GDM1 (cell line): ENCODE measurements around the gene UQCC2.

ENCODE experiments used
- DNase-seq: peaks from one replicate; lab custom pipeline; 2025; lab: John Stamatoyannopoulos, UW

UQCC2 gene

DNA sequence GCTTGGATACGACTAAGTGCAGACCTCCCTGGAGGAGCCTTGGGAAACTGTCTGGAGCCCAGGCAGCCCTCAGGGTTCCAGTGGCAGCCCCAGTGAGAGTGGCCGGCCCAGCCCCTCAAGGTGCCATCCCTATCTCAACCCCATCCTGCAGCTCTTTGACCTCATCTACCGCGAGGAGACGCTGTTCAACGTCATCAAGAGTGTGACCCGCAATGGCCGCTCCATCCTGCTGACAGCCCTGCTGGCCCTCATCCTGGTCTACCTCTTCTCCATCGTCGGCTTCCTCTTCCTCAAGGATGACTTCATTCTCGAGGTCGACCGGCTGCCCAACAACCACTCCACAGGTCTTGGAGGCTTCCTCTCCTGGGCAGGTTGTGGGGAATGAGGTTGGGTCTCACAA is 20.7 kb downstream of the UQCC2 start:
- DNase-seq, result no peak

DNA sequence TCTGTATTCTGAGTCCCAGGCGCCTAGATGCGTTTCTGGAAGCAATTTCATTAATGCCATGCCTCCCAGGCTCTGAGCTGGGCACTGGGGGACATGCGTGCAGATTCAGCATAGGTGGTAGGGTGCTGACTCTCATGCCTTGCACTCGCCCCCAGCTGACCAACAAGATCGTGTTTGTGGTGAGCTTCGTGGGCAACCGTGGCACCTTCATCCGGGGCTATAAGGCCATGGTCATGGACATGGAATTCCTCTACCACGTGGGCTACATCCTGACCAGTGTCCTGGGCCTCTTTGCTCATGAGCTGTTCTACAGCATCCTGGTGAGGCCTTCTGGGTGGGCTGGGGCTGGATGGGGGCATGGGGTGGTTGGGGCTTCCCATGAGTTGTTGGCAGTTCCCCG is 21.6 kb downstream of the UQCC2 start:
- no peak for DNase-seq

DNA sequence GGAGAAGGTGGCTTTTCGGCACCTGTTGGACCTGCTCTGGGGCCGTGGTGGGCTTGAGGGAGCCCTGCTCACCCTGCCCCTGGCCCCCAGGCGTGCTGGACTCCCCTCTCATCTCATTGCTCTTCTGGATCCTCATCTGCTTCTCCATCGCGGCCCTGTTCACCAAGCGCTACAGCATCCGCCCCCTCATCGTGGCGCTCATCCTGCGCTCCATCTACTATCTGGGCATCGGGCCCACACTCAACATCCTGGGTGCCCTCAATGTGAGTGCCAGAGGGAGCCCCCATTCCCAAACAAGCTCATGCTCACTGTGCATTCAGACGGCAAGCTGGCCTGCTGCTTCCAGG is 22.4 kb downstream of the UQCC2 start:
- no peak for DNase-seq

DNA sequence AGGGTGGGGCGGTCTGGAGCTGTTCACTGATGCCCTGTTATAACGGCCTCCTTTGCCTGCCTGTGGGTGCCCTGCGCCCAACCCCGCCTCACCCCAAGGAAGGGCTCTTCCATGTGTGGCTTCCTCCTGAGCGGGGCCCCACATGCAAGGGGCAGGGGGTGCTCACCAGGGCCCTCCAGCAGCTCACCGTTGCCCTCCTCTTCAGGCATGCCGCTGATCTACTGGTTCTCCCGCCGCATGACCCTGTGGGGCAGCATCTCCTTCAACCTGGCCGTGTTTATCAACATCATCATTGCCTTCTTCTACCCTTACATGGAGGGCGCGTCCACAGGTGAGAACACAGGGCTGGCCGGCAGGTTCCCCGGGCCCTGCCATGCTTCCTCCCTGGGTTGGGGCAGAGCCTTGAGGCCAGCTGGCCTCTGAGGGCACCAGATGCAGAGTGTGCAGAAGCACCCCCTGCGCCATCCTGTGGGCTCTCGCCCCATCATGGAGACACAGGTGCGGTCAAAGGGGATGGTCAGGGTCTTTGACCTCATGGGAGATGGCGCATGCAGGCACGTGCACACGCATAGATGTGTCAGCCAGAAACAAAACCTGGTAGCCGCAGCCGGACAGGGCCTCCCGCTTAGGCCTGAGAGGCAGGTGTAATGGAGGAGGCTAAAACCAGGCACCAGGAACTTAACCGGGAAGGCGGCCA is 22.9 kb downstream of the UQCC2 start:
- DNase-seq, result no peak

DNA sequence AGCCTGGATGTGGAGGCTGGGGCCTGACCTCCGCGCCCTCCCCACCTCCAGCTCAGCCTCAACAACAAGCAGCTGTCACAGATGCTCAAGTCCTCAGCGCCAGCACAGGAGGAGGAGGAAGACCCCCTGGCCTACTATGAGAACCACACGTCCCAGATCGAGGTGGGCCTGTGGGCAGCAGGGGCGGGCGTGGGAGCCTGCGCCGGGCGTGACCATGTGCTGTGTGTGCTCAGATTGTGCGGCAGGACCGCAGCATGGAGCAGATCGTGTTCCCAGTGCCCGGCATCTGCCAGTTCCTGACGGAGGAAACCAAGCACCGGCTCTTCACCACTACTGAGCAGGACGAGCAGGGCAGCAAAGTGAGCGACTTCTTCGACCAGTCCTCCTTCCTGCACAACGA is 23.5 kb downstream of the UQCC2 start:
- no peak for DNase-seq

DNA sequence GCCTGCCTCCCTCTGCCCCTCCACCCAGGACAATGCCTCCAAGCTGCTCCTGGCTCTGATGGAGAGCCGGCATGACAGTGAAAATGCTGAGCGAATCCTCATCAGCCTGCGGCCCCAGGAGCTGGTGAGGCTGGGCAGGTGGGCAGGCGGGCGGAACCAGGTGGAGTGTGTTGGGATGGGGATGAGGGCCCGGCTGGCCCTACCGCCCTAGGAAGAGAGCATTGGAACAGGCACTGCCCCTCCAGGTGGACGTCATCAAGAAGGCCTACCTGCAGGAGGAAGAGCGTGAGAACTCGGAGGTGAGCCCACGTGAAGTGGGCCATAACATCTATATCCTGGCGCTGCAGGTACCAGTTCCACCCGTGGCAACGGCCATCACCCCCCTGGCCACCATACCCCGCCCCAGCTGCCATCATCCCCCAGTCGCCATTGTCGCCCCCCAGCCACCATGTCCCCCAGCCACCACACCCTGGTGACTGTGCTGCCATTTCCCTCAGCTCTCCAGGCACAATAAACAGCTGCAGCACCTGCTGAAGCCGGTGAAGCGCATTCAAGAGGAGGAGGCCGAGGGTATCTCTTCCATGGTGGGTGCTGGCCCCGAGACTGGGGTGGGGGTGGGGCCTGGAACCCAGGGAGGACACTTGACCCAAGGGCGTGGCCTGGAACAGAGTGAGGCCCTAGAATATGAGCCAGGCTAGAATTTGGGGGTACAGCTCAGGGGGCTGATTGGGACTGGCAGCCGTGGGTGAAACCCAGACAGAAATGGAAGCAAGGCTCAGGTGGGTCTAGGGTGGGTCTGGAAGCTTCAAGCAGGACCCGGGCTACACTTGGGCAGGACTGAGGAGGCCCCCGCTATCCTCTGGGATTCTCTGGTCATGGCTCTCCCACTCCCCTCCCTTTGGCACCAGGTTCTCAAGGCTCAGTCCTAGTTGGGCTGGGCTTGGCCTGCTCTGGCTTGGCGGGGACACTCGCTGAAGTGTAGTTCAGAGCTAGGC is 24.2 kb downstream of the UQCC2 start:
- DNase-seq, result no peak

DNA sequence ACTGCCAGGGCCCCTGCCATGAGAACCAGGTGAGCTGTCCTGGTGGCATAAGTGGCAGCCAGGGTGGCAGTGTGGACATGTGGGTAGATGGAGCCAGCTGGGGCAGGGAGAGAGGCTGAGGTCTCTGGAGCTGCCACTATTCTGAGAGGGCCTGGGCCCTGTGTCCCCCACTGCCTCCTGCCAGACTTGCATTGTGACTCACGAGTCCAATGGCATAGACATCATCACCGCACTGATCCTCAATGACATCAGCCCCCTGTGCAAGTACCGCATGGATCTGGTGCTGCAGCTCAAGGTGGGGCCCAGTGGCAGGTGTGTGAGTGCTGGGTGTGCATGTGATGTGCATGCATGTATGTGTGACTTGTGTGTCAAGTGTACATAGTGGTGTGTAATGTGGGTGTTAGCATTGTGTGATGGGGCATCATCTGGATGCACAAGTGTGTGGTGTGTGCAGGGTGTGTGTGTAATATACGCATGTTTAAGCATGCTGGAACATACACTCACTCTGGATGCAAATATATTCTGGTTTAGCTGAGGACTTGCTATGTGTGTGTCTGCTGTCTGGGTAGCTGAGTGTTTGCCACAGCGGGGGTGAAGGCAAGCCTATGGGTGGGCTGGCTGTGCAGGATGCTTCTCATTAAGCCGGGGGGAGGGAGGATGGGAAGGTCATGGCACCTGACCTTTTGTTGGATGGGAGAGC is 25.1 kb downstream of the UQCC2 start:
- no peak for DNase-seq

DNA sequence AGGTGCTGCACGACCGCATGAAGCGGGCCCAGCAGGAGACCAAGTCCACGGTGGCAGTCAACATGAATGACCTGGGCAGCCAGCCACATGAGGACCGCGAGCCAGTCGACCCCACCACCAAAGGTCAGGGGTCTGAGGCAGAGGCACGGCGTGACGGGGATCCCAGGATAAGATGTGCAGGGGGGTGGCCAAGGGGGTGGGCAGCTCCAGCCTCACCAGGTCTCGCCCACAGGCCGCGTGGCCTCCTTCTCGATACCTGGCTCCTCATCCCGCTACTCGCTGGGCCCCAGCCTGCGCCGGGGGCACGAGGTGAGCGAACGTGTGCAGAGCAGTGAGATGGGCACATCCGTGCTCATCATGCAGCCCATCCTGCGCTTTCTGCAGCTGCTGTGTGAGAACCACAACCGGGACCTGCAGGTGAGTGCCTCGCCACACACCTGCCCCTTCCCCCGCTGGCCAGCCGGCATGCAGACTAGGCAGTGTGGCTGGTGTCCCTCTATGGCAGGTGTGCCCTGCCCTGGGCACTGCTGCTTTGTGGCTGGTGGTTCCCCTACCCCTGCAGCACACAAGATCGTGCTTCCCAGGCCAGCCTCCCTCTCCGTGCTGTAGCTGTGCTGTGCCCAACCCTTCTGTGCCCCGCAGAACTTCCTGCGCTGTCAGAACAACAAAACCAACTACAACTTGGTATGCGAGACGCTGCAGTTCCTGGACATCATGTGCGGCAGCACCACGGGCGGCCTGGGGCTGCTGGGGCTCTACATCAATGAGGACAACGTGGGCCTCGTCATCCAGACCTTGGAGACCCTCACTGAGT is 25.9 kb downstream of the UQCC2 start:
- DNase-seq, result no peak

DNA sequence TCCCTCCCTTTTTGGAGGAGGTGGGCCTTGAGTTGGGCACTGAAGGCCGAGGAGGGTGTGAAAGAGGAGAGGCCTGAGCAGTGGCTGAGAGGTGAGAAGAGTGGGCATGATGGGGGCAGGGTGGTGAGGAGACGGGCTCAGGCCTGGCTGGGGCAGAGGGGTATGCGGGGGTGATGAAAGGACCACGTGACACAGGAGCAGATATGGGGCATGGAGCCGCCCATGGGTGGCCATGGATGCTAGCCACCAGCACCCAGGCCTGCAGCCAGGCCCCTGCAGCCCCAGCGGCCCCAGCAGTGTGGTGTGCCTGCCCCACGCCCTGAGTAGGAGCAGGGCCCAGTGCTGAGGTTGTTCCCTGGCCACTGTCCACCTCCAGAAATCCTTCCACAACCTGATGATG is 26.5 kb downstream of the UQCC2 start:
- no peak for DNase-seq

DNA sequence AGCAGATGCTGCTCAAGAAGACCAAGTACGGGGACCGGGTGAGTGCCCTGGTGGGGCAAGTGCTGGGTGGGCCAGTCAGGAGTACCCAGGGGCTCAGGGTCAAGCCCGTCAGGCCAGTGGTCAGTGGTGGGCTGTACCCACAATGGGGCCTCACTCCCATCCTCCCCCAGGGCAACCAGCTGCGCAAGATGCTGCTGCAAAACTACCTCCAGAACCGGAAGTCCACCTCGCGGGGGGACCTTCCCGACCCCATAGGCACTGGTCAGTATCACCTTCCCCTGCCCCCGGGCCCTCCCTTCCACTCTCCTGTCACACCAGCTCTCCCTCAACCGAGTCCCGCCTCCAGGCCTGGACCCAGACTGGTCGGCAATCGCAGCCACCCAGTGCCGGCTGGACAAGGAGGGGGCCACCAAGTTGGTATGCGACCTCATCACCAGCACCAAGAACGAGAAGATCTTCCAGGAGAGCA is 27.0 kb downstream of the UQCC2 start:
- no peak for DNase-seq

DNA sequence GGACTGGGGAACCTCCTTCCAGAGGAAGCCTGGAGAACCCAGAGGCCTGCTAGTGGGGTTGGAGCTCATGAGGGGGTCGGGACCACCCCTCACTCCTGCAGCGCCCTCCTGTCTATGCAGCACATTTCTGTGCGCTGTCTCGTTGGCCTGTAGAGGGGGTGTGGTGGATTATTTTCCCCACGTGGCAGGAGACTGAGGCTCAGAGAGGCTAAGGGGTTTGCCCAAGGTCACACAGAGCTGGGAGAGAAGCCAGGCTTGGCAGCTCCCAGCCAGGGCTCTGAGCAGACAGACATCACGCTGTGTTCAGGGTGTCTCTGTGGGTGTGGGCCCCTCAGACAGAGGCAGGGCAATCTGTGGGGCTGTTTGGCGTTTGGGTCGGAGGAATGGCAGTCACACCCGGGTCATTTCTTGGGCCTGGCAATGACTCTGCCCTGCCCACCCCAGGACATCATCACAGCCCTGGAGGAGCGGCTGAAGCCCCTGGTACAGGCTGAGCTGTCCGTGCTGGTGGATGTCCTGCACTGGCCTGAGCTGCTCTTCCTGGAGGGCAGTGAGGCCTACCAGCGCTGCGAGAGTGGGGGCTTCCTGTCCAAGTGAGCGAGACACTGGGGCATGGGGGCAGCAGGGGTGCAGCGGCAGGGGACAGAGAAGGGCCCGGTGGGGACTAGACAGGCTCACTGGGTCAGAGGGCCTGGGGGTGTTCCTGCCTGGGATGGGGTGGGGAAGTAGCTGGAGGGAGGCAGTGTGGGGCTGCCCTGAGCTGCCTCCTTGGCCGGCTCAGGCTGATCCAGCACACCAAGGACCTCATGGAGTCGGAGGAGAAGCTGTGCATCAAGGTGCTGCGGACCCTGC is 27.7 kb downstream of the UQCC2 start:
- DNase-seq, result no peak

DNA sequence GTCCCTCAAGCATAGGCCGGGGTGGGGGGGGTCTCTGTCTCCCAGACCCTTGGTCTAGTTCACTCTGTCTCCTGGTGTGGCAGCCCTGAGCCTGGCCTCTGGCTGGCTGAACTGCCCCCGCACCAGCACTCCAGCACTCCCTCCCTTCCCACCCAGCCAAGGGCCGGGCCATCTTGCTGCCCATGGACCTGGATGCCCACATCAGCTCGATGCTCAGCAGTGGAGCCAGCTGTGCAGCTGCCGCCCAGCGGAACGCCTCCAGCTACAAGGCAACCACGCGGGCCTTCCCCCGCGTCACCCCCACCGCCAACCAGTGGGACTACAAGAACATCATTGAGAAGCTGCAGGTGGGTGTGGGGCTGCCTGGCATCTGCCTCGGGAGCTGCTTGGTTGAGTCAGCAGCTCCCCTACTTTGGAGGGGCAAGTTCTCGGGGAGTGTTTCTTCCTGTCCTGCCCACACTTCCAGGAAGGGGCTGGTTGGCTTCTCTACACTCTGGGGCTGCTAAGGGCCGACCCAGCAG is 28.4 kb downstream of the UQCC2 start:
- DNase-seq, result no peak

DNA sequence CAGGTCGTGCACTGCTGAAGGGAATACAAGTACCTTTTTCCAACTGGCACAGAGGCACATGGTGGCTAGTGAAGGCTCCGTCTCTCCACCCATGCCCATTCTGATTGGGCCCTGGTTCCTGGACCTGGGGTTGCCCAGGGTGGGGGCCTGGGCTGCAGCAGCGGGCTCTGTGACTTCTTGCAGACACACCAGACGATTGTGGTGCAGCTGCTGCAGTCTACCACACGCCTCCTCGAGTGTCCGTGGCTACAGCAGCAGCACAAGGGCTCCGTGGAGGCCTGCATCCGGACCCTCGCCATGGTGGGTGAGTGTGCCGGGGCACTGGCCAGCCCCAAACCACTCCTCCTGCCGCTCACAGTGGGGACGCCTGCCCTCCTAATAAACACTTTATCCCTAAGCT is 29.2 kb downstream of the UQCC2 start:
- DNase-seq, result no peak

DNA sequence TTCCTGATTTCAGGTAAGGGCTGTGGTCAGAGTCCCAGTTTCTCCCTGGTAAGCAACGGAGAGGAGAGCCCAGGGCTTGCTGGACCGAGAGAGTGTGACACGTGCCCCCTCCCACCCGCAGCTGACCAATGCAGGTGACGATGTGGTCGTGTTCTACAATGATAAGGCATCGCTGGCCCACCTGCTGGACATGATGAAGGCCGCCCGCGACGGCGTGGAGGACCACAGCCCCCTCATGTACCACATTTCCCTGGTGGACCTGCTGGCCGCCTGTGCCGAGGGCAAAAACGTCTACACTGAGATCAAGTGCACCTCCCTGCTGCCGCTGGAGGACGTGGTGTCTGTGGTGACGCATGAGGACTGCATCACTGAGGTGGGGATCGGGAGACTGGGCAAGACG is 31.7 kb downstream of the UQCC2 start:
- DNase-seq, result no peak

DNA sequence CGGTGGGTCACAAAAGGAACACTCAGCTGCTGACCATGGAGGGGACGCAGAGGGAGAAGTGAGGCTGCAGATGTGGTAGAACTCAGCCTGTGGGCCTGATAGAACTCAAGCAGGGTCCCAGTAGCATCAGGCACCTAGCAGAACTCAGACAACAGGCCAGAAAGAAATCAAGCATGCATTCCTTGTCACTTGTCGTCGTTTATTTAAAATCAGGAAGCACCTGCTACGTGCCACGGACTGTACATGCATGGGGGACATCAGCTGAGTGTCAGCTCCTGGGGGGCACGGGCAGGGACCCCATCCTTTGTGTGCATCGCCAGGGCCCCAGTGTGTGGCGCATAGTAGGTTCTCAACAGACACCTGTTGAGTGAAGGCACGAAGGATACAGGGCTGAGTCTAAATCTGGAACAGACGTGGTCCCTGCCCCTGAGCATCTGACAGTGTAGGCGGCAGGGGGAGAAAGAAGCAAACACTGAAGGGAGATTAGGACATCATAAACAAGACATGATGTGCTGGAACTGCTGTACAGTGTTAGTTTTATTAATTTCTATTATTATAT is 32.5 kb downstream of the UQCC2 start:
- DNase-seq, result no peak

DNA sequence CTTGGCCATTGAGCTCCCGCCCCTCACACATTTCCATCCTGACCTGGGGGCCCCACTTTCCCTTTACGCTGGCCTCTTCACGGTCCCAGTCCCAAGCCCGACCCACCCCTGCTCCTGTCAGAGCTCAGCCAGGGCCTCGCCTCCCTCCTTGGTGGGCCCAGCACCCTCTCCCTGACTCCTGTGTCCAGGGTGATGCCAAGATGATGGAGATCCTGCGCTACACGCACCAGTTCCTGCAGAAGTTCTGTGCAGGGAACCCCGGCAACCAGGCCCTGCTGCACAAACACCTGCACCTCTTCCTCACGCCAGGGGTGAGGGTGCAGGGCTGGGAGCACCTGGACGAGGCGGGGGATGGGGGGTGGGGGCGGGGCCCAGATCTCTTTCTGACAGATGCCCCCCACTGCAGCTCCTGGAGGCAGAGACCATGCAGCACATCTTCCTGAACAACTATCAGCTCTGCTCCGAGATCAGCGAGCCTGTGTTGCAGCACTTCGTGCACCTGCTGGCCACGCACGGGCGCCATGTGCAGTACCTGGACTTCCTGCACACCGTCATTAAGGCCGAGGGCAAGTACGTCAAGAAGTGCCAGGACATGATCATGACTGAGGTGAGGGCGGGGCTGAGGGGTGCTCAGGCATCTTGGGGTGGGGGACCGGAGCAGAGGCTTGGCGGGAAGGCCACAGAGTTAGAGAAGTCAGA is 33.1 kb downstream of the UQCC2 start:
- no peak for DNase-seq

DNA sequence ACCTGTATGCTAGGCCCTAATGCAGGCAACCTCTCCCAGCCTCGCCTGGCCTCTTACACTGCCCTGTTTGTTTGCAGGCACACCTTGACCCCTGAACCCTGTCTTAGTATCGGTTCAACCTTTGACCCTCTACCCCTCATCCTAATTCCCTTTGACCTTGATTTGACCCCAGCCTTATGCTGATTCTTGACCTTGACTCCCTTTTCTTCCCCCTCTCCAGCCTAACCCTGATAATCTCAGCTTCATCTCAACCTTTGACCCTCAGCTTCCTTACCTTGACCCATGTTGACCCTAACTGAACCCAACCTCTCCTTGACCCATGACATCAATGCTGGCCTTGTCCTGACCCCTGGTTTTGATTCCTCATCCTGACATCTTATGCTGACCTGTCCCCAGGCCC is 33.8 kb downstream of the UQCC2 start:
- DNase-seq, result no peak

DNA sequence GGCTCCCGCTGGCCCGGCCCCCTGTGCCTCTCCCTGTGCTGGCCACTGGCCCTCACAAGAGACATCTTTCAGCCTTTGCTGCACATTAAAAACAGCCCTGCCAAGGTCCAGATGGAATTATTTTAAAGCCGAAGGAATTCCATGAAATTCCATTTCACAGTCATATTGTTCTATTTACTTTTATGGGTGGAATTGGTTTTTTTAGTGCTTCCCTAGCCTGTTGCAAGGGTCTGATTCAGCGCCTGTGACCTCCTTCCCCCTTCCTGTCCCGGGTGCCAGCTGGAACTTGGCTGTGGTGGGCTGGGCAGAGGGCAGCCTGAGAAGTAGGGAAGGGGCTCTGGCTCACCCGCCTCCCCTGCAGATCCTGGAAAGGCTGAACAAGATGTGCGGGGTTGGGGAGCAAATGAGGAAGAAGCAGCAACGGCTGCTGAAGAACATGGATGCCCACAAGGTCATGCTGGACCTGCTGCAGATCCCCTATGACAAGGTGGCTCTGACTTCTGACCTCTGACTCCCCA is 34.3 kb downstream of the UQCC2 start:
- DNase-seq, result no peak

DNA sequence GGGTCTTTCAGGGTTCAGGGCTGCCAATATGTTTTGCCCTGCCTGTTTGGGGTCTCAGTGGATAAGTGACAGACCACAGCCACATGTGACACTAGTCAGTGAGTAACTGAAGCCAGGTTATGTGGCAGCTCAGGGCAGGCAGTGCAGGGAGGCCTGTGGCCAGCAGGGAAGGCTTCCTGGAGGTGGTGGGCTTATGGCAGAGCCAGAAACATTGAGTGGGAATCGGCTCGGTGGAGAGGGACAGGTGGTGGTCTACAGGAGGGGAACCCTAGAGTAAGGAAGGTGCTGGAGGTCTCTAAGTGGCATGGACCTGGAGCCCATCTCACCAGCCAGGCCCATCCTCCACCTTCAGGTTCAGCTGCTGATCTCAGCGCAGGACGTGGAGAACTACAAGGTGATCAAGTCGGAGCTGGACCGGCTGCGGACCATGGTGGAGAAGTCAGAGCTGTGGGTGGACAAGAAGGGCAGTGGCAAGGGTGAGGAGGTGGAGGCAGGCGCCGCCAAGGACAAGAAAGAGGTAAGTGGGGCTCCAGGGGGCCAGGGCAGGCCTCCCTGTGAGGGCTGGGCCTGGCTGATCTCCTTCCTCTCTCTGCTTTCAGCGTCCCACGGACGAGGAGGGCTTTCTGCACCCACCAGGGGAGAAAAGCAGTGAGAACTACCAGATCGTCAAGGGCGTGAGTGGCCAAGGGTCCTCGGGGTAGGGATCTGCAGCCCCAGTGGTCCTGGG is 34.9 kb downstream of the UQCC2 start:
- no peak for DNase-seq
